Left lung (tissue), 10 donors: Measurements from ENCODE around the gene VPS35L. TPM values are rescaled to one million over a fixed set of nuclear protein-coding genes. Genes with fewer than 3 reads are reported as not detected.

Experiments
- ATAC-seq: fragments of 200-7000 bp; cut with Tn5 transposase; one replicate; pipeline ENCODE4 v1.9.1; 2020; ENCODE audit warnings: moderate library complexity
- DNase-seq, 4 donors: peaks; one replicate each; pipeline ENCODE4 v3.0.0-alpha.2; 2013 to 2020
- H3K27ac ChIP-seq, 2 donors: fragments of 200-600 bp; sonication (generic) in 1 of 2; one replicate each; pipeline versions ENCODE4 v1.5.0 to v1.8.0; 2020 to 2021
- H3K27me3 ChIP-seq, 2 donors: fragments of 200-600 bp; sonication (generic) in 1 of 2; one replicate each; pipeline versions ENCODE4 v1.5.0 to v1.8.0; 2020 to 2021
- H3K36me3 ChIP-seq, 2 donors: fragments of 200-600 bp; sonication (generic) in 1 of 2; one replicate each; pipeline versions ENCODE4 v1.5.0 to v1.8.0; 2020 to 2021
- H3K4me1 ChIP-seq, 2 donors: fragments of 200-600 bp; one replicate each; pipeline ENCODE4 v1.8.0; 2021
- H3K4me3 ChIP-seq, 2 donors: fragments of 200-600 bp; sonication (generic) in 1 of 2; one replicate each; pipeline versions ENCODE4 v1.5.0 to v1.8.0; 2020 to 2021; ENCODE audit warnings: mild to moderate bottlenecking in 1 of 2
- H3K9me3 ChIP-seq, 2 donors: fragments of 200-600 bp; sonication (generic) in 1 of 2; one replicate each; pipeline versions ENCODE4 v1.5.0 to v1.8.0; 2020 to 2021
- intact Hi-C, 2 donors: fragments of 100-400 bp; cut with DNase I; formaldehyde crosslinking; loops; one replicate each; pipeline versions ENCODE4 v1.11.2 to v1.14.2; 2022
- polyA plus RNA-seq, 6 donors: library from polyadenylated mRNA; unstranded; fragments of 120-200 nt; gene quantifications; one replicate each; pipeline ENCODE4 v1.2.1, GENCODE V29; 2013; ENCODE audit not compliant: insufficient read length in 6 of 6
- total RNA-seq, 2 donors: library from RNA; stranded (reverse); fragmentation: NEBNext Ultra II Directional; extraction: Animal tissue kit (Norgen Biotek cat#: 25700); gene quantifications; one replicate each; pipeline ENCODE4 v1.2.1, GENCODE V29; 2021
- TF ChIP-seq, protein P1 (sequence below), 2 donors: fragments of 200-600 bp; sonication (generic) in 1 of 2; IDR thresholded peaks; one replicate each; pipeline versions ENCODE4 v1.5.0 to v1.8.0; 2021; ENCODE audit warnings: antibody characterized with exemption in 2 of 2
- donor health status: DM: no; HTN: yes; CAD: no.
- donor health status: DM: no; HTN: no; CAD: no.

Gene VPS35L
- total and polyA plus RNA-seq, 8 donors: 54.8 to 70.2 (median 57.7) TPM

DNA sequence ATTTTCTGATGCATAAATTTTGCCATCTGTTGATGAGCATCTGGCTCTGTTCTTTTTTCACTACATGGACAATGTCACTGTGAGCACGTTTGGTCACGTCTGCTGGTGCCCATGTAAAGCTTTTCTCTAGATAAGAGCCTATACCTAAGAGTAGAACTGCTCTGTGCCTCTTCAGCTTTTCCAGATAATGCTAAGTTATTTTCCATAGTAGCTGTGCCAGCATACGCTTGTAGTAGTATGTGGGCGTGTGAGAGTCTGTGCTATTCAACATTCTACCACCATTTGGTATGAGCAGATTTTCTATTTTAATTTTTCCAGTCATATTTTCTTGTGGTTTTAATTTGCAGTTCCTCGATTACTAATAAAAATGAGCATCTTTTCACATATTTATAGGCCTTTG is 33.2 kb downstream of the VPS35L start:
- Histone ChIP-seq H3K27ac (no peak overlapping the region), H3K4me1 (no peaks in the 10 kb centered on the region), H3K36me3 (peaks cover 0 to 79% of the 10 kb centered on the region in 2 donors), H3K4me3 (no peak overlapping the region), H3K9me3 (no peaks in the 10 kb centered on the region), H3K27me3 (no peaks in the 10 kb centered on the region)
- TF ChIP-seq, protein P1, sequence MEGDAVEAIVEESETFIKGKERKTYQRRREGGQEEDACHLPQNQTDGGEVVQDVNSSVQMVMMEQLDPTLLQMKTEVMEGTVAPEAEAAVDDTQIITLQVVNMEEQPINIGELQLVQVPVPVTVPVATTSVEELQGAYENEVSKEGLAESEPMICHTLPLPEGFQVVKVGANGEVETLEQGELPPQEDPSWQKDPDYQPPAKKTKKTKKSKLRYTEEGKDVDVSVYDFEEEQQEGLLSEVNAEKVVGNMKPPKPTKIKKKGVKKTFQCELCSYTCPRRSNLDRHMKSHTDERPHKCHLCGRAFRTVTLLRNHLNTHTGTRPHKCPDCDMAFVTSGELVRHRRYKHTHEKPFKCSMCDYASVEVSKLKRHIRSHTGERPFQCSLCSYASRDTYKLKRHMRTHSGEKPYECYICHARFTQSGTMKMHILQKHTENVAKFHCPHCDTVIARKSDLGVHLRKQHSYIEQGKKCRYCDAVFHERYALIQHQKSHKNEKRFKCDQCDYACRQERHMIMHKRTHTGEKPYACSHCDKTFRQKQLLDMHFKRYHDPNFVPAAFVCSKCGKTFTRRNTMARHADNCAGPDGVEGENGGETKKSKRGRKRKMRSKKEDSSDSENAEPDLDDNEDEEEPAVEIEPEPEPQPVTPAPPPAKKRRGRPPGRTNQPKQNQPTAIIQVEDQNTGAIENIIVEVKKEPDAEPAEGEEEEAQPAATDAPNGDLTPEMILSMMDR (IDR thresholded peaks at IDR 0.05): no peak
- ATAC-seq: peak; percentile 22
- intact Hi-C loops: no loop called here
- no peak for DNase-seq

- Histone ChIP-seq H3K9me3 (no peaks in the 10 kb centered on the region), H3K36me3 (peaks cover 0 to 79% of the 10 kb centered on the region in 2 donors), H3K27ac (no peak overlapping the region), H3K27me3 (no peaks in the 10 kb centered on the region), H3K4me1 (no peaks in the 10 kb centered on the region), H3K4me3 (no peak overlapping the region)
- intact Hi-C loops: no loop called here
- DNase-seq: no peak
- ATAC-seq: no peak
- TF ChIP-seq, protein P1 (IDR thresholded peaks at IDR 0.05): no peak
Measured at GRCh38 chr16:19589106-19589505, 33.6 kb downstream of the VPS35L start.

- peak; percentile 58 for ATAC-seq
- DNase-seq: peak in 2 of 4 donors; percentile 59 to 69
- Histone ChIP-seq H3K27ac (no peak overlapping the region), H3K4me1 (no peaks in the 10 kb centered on the region), H3K4me3 (no peak overlapping the region), H3K27me3 (no peaks in the 10 kb centered on the region), H3K9me3 (no peaks in the 10 kb centered on the region), H3K36me3 (peaks cover 0 to 78% of the 10 kb centered on the region in 2 donors)
- TF ChIP-seq, protein P1 (IDR thresholded peaks at IDR 0.05): no peak
- intact Hi-C loops: no loop called here
Measured at GRCh38 chr16:19589771-19590302, 34.3 kb downstream of the VPS35L start.

DNA sequence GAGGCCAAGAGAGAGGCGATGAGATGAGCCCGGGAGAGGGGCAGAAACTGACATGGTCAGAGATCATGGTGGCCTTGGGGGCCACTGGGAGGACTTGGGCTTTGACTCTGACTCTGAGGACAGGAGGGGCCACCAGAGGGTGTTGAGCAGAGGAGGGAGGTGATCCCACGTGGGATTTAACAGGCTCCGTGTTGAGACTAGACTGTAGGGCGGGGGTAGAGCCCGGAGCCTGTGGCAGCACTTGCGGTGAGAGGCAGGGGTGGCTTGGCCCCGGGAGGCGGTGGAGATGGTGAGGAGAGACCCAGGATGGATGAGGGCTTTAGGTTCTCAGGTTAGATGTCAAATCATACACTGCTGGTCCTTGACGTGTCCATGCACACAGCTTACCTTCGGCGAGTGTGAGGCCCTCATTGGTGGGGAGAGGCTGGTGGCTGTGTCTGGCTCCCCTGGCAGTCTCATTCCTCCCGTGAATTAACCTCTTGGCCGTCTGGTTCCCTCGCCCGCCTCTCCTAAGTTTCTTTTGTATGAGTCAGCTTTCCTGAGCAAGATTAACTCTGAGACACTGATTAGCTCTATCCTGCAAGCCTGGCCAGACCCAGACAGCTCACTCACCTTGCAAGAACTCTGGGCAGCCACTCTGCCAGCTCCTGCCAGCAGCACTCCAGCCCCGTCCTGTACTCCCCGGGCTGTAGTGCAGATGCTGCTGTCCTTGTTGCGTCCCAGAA is 39.7 kb downstream of the VPS35L start:
- no peaks in the 10 kb centered on the region for H3K4me1 ChIP-seq
- TF ChIP-seq, protein P1 (IDR thresholded peaks at IDR 0.05): no peak
- no peaks in the 10 kb centered on the region for H3K27me3 ChIP-seq
- H3K4me3 ChIP-seq: no peak overlapping the region
- H3K36me3 ChIP-seq: peaks cover 0 to 71% of the 10 kb centered on the region in 2 donors
- peak; percentile 81 for ATAC-seq
- no peak overlapping the region for H3K27ac ChIP-seq
- H3K9me3 ChIP-seq: no peaks in the 10 kb centered on the region
- intact Hi-C loops: no loop called here
- DNase-seq: peak in 1 of 4 donors; percentile 39

DNA sequence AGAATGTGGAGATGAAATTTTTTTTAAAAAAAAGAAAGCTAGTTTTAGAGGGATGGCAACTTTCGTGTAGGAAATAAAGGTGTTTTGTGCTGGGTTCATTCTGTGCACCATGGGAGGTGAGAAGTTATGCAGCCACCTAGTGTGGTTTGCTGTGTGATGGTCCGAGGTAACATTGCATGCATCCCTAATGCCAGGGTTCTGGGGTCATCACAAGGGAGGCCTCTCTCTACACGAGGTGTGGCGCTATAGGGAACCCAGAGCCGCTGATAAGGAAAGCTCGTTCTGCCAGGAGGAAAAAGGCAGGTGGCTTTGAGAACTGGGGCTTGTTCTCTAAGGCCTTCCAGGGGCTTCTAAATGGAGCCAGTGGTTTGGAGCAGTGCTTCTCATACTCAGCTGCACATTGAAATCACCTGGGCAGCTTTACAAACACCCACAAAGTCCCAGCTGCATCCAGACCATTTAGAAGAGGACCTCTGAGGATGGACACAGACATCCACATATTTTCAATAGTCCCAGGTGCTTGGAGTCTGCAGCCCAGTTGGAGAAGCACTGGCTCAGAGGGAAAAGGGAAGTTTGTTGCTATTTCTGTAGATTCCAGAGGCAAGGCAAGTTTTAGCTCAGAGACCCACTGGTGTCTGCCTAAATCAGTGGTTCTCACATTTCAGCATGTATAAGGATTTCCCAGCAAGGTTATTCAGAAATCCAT is 43.5 kb downstream of the VPS35L start:
- ATAC-seq: no peak
- H3K27me3 ChIP-seq: no peaks in the 10 kb centered on the region
- peaks cover 0 to 64% of the 10 kb centered on the region in 2 donors for H3K36me3 ChIP-seq

More for the DNA sequence above, 43.5 kb downstream of the VPS35L start:
- no peak overlapping the region for H3K4me3 ChIP-seq
- TF ChIP-seq, protein P1 (IDR thresholded peaks at IDR 0.05): no peak
- intact Hi-C loops: no loop called here
- no peaks in the 10 kb centered on the region for H3K9me3 ChIP-seq
- H3K27ac ChIP-seq: no peak overlapping the region
- H3K4me1 ChIP-seq: no peaks in the 10 kb centered on the region
- DNase-seq: no peak
